Measurements from ENCODE around the gene CD58. TPM values are rescaled to one million over a fixed set of nuclear protein-coding genes. Genes with fewer than 3 reads are reported as not detected.
A peak's percentile ranks its signal among the peaks of the same experiment; 100 is the strongest.

CD58 gene
- total RNA-seq, 2 donors from 2014 or later: 8.3 to 12.7 TPM

- peaks cover 34 to 60% of the 10 kb centered on the region in 2 donors for H3K36me3 Mint-ChIP-seq
These were observed 33.6 kb downstream of the CD58 start for GRCh38 chr1:116537040-116537831.

GRCh38 chr1:116534014-116534739 lies 36.6 kb downstream of the CD58 start:
- H3K27ac Mint-ChIP-seq: no peak overlapping the region
- no peak for ATAC-seq
- peaks cover 21 to 40% of the 10 kb centered on the region in 2 donors for H3K36me3 Mint-ChIP-seq
- DNase-seq (ENCODE audit: low spot score in 2 of 2): no peak
- H3K9me3 Mint-ChIP-seq: peaks cover 0 to 4% of the 10 kb centered on the region in 2 donors

More at GRCh38 chr1:116537040-116537831, 33.6 kb downstream of the CD58 start:
- H3K27ac Mint-ChIP-seq: no peak overlapping the region
- H3K9me3 Mint-ChIP-seq: peaks cover 0 to 4% of the 10 kb centered on the region in 2 donors
- DNase-seq (ENCODE audit: low spot score in 2 of 2) (no peak), ATAC-seq (no peak)

GRCh38 chr1:116533429-116533820 lies 37.4 kb downstream of the CD58 start:
- DNase-seq (ENCODE audit: low spot score in 2 of 2) (no peak), ATAC-seq (no peak)
- Mint-ChIP-seq H3K27ac (peak overlapping the region in 1 of 2 donors; percentile 24), H3K9me3 (peaks cover 0 to 11% of the 10 kb centered on the region in 2 donors), H3K36me3 (peaks cover 13 to 33% of the 10 kb centered on the region in 2 donors)

- DNase-seq (ENCODE audit: low spot score in 2 of 2) (no peak), ATAC-seq (no peak)
- H3K9me3 Mint-ChIP-seq: peaks cover 0 to 16% of the 10 kb centered on the region in 2 donors
- H3K36me3 Mint-ChIP-seq: peaks cover 12 to 37% of the 10 kb centered on the region in 2 donors
- peak overlapping the region in 1 of 2 donors; percentile 24 for H3K27ac Mint-ChIP-seq
These were observed 38.0 kb downstream of the CD58 start for GRCh38 chr1:116532671-116533428.

- Mint-ChIP-seq H3K27ac (no peak overlapping the region), H3K36me3 (peaks cover 12 to 38% of the 10 kb centered on the region in 2 donors)
- no peak for ATAC-seq
These were observed 38.9 kb downstream of the CD58 start for GRCh38 chr1:116531917-116532316.

GRCh38 chr1:116529681-116530080 lies 41.1 kb downstream of the CD58 start:
- Mint-ChIP-seq H3K36me3 (peaks cover 15 to 24% of the 10 kb centered on the region in 2 donors), H3K9me3 (peaks cover 6 to 13% of the 10 kb centered on the region in 2 donors), H3K27ac (no peak overlapping the region)
- DNase-seq (ENCODE audit: low spot score in 2 of 2) (no peak), ATAC-seq (no peak)

More at GRCh38 chr1:116531917-116532316, 38.9 kb downstream of the CD58 start:
- H3K9me3 Mint-ChIP-seq: peaks cover 0 to 17% of the 10 kb centered on the region in 2 donors
- DNase-seq (ENCODE audit: low spot score in 2 of 2): no peak

- H3K36me3 Mint-ChIP-seq: peaks cover 15 to 23% of the 10 kb centered on the region in 2 donors
- peaks cover 6 to 13% of the 10 kb centered on the region in 2 donors for H3K9me3 Mint-ChIP-seq
- ATAC-seq (no peak), DNase-seq (ENCODE audit: low spot score in 2 of 2) (no peak)
- H3K27ac Mint-ChIP-seq: no peak overlapping the region
These were observed 41.6 kb downstream of the CD58 start for GRCh38 chr1:116529199-116529631.

GRCh38 chr1:116528329-116529083 lies 42.3 kb downstream of the CD58 start:
- Mint-ChIP-seq H3K36me3 (peaks cover 8 to 16% of the 10 kb centered on the region in 2 donors), H3K27ac (no peak overlapping the region), H3K9me3 (peaks cover 6 to 13% of the 10 kb centered on the region in 2 donors)
- DNase-seq (ENCODE audit: low spot score in 2 of 2): no peak
- ATAC-seq: no peak

GRCh38 chr1:116525440-116525839 lies 45.4 kb downstream of the CD58 start:
- ATAC-seq: no peak
- Mint-ChIP-seq H3K27ac (no peak overlapping the region), H3K36me3 (peaks cover 7 to 8% of the 10 kb centered on the region in 2 donors), H3K9me3 (peaks cover 6 to 13% of the 10 kb centered on the region in 2 donors)
- no peak for DNase-seq (ENCODE audit: low spot score in 2 of 2)

GRCh38 chr1:116521186-116521585 lies 49.6 kb downstream of the CD58 start:
- ATAC-seq (no peak), DNase-seq (ENCODE audit: low spot score in 2 of 2) (no peak)
- H3K9me3 Mint-ChIP-seq: peaks cover 0 to 3% of the 10 kb centered on the region in 2 donors
- peaks cover 0 to 3% of the 10 kb centered on the region in 2 donors for H3K36me3 Mint-ChIP-seq
- H3K27ac Mint-ChIP-seq: no peak overlapping the region

GRCh38 chr1:116518400-116518799 lies 52.4 kb downstream of the CD58 start:
- H3K36me3 Mint-ChIP-seq: no peaks in the 10 kb centered on the region
- no peaks in the 10 kb centered on the region for H3K9me3 Mint-ChIP-seq
- no peak for DNase-seq (ENCODE audit: low spot score in 2 of 2)
- ATAC-seq: no peak
- no peak overlapping the region for H3K27ac Mint-ChIP-seq

- no peak for DNase-seq (ENCODE audit: low spot score in 2 of 2)
- H3K9me3 Mint-ChIP-seq: peaks cover 0 to 8% of the 10 kb centered on the region in 2 donors
- H3K36me3 Mint-ChIP-seq: peaks cover 0 to 11% of the 10 kb centered on the region in 2 donors
- ATAC-seq: no peak
- H3K27ac Mint-ChIP-seq: peak overlapping the region in 1 of 2 donors; percentile 19
These were observed 54.2 kb downstream of the CD58 start for GRCh38 chr1:116516631-116517030.

GRCh38 chr1:116515702-116516101 lies 55.1 kb downstream of the CD58 start:
- no peak for DNase-seq (ENCODE audit: low spot score in 2 of 2)
- Mint-ChIP-seq H3K9me3 (peaks cover 0 to 11% of the 10 kb centered on the region in 2 donors), H3K36me3 (peaks cover 0 to 20% of the 10 kb centered on the region in 2 donors), H3K27ac (peak overlapping the region; percentile 84 to 98)
- no peak for ATAC-seq

- Mint-ChIP-seq H3K9me3 (peaks cover 0 to 11% of the 10 kb centered on the region in 2 donors), H3K27ac (peak overlapping the region; percentile 84 to 98)
These were observed 55.9 kb downstream of the CD58 start for GRCh38 chr1:116514708-116515525.

GRCh38 chr1:116513956-116514355 lies 56.9 kb downstream of the CD58 start:
- DNase-seq (ENCODE audit: low spot score in 2 of 2) (no peak), ATAC-seq (no peak)
- Mint-ChIP-seq H3K36me3 (peaks cover 0 to 20% of the 10 kb centered on the region in 2 donors), H3K27ac (no peak overlapping the region), H3K9me3 (peaks cover 0 to 16% of the 10 kb centered on the region in 2 donors)

More at GRCh38 chr1:116514708-116515525, 55.9 kb downstream of the CD58 start:
- ATAC-seq (peak; percentile 91 to 94), DNase-seq (ENCODE audit: low spot score in 2 of 2) (peak; percentile 59 to 73)
- H3K36me3 Mint-ChIP-seq: peaks cover 0 to 20% of the 10 kb centered on the region in 2 donors
